ENCODE measurements around the gene CCDC78.

- TF ChIP-seq CTCF (IDR thresholded peaks at IDR 0.05) (no peak), POLR2A (IDR thresholded peaks at IDR 0.05) (no peak)
Measured at GRCh38 chr16:700684-701584, 25.3 kb downstream of the CCDC78 start.
